Measurements from ENCODE around the gene CYBA. TPM values are rescaled to one million over a fixed set of nuclear protein-coding genes. Genes with fewer than 3 reads are reported as not detected.

The CYBA gene
- total and polyA plus RNA-seq, 2 of the 13 experiments (the other 11 are each of a cell fraction or from before 2014, with no cell fraction given), result 196 to 250 TPM

DNA sequence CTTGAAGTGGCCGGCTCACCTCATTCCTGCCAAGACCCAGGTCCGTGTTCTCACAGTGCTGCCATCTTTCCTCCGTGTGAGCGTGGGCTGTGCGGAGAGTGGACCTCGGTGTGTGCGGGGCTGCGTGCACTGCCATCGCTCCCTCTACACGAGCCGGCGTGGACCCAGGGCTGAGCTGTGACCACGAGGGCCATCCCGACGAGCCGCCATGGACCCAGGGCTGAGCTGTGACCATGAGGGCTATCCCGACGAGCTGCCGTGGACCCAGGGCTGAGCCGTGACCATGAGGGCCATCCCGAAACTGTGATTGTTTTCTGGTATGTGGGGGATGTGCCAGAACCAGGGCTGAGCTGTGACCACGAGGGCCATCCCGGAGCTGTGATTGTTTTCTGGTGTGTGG, 21.0 kb upstream of the CYBA start (continued):
- 0 out of 2 replicates have a peak, but pooled peaks have one; percentile 20 for TF ChIP-seq ZNF687 (CRISPR knock-in tag; IDR thresholded peaks at IDR 0.05)
- no peak for TF ChIP-seq ZNF577 (CRISPR knock-in tag; IDR thresholded peaks at IDR 0.05; ENCODE audit: borderline replicate concordance, low read depth)
- no peak for TF ChIP-seq FOSL2 (CRISPR knock-in tag; IDR thresholded peaks at IDR 0.05)
- TF ChIP-seq ZSCAN22 (CRISPR knock-in tag; IDR thresholded peaks at IDR 0.05), result no peak
- TF ChIP-seq ZNF713 (CRISPR knock-in tag; IDR thresholded peaks at IDR 0.05), result no peak

DNA sequence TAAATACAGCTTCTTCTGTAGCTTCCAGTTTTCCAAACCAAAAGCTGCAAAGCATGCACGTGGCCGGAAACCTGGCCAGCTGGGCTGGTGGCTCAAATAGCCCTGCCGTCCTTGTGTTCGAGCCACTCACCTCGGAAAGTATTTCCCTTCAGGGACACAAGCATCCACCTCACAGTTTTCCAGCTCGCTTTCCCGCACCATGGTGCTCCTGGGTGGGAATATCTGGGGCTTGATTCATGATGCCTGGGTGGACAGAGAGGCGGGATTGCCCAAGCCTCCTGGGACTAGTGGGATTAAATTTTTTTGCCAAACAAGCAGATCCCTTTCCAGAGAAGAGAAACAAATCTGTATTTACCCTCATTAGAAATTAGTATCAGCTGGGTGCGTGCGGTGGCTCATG, 19.1 kb upstream of the CYBA start:
- Histone ChIP-seq H3K4me3 (replicated peaks in 1 of 3; ENCODE audit: insufficient read depth in 1 of 3, low read depth in 2 of 3, low read length in 3 of 3) (no peak overlapping the region), H3K9ac (ENCODE audit: insufficient read depth, low read depth, low read length) (no peak overlapping the region), H3K27ac (ENCODE audit: extremely low read length, insufficient read depth, low read length) (no peak overlapping the region), H3K79me2 (ENCODE audit: insufficient read depth, low read length) (peaks cover 12% of the 10 kb centered on the region), H3K4me2 (ENCODE audit: low read depth, low read length) (no peak overlapping the region), H3K4me1 (ENCODE audit: insufficient read depth, low read length) (peaks cover 6% of the 10 kb centered on the region), H2AFZ (ENCODE audit: low read length) (no peak overlapping the region), H4K20me1 (ENCODE audit: insufficient read depth, low read length) (peaks cover 2% of the 10 kb centered on the region; the same call in 1 of the 2 replicates), H3K36me3 (replicated peaks in 1 of 2; ENCODE audit: control insufficient read depth in 1 of 2, insufficient read depth in 2 of 2, low read length in 2 of 2) (peaks cover 0 to 6% of the 10 kb centered on the region in 2 experiments; a peak in 3 of 5 replicates), H3K9me3 (ENCODE audit: low read length) (no peaks in the 10 kb centered on the region), H3K27me3 (ENCODE audit: control insufficient read depth in 1 of 2, insufficient read depth in 2 of 2, low read length in 2 of 2) (no peaks in the 10 kb centered on the region)
- TF ChIP-seq NFATC3 (CRISPR knock-in tag; IDR thresholded peaks at IDR 0.05) (no peak), POLR2A (IDR thresholded peaks at IDR 0.05; ENCODE audit: insufficient read depth in 1 of 2, low read depth in 2 of 2, low read length in 2 of 2) (peak in 1 of 2 experiments; percentile 31; a peak in 1 of 4 replicates), ZNF235 (CRISPR knock-in tag; IDR thresholded peaks at IDR 0.05; ENCODE audit: borderline replicate concordance) (0 out of 2 replicates have a peak, but pooled peaks have one; percentile 43)
- intact Hi-C loops (cut with micrococcal nuclease; ENCODE audit: unreplicated experiment), result no loop called here
- no peak for ATAC-seq
- no peak for DNase-seq (ENCODE audit: low spot score)
- 96% methylated on average over 10 of the region's 10 CpGs for WGBS (ENCODE audit: low lambda C conversion rate)
- ChIA-PET POLR2A (interaction anchor here (1.2 kb wide), 1 partner anchor 100 kb away, joined by 6 read pairs; the partner anchor contains the start of gene ZC3H18), CTCF (ENCODE audit: low intra/inter-chr PET ratio, low total read pairs) (no interaction called here)
- in situ Hi-C loops (cut with HindIII; ENCODE audit: extremely low pct_ligation_motif_present, low pct_unique_long_range_greater_than_20kb), result no loop called here
- no TSS peak for BruUV-seq (replicated peaks)
- no peak for FAIRE-seq
